Hepatic stellate cell (primary cell): ENCODE measurements around the gene AKAP8.
A peak's percentile ranks its signal among the peaks of the same experiment; 100 is the strongest.

Experiments used
- DNase-seq: peaks from one replicate; pipeline ENCODE4 v3.0.0; 2011; ENCODE audit warnings: low spot score

AKAP8 gene

GRCh38 chr19:15331419-15332310 is 47.9 kb downstream of the AKAP8 start:
- DNase-seq, result peak; percentile 62

- DNase-seq, result peak; percentile 82
Measured at GRCh38 chr19:15330801-15331418, 48.7 kb downstream of the AKAP8 start.

- DNase-seq, result no peak
Measured at GRCh38 chr19:15328312-15328711, 51.3 kb downstream of the AKAP8 start.

- no peak for DNase-seq
Measured at GRCh38 chr19:15324791-15325519, 54.6 kb downstream of the AKAP8 start.

- DNase-seq, result no peak
Measured at GRCh38 chr19:15323496-15324235, 55.9 kb downstream of the AKAP8 start.

- no peak for DNase-seq
Measured at GRCh38 chr19:15321739-15322138, 57.8 kb downstream of the AKAP8 start.

GRCh38 chr19:15320116-15320515 is 59.5 kb downstream of the AKAP8 start:
- DNase-seq, result no peak

GRCh38 chr19:15318241-15318691 is 61.3 kb downstream of the AKAP8 start:
- DNase-seq, result no peak

- peak; percentile 63 for DNase-seq
Measured at GRCh38 chr19:15317392-15318071, 62.1 kb downstream of the AKAP8 start.

- peak; percentile 74 for DNase-seq
Measured at GRCh38 chr19:15316498-15316897, 63.1 kb downstream of the AKAP8 start.

- DNase-seq, result no peak
Measured at GRCh38 chr19:15315101-15315500, 64.5 kb downstream of the AKAP8 start.

- DNase-seq, result no peak
Measured at GRCh38 chr19:15313649-15314279, 65.8 kb downstream of the AKAP8 start.

GRCh38 chr19:15307169-15307568 is 72.4 kb downstream of the AKAP8 start:
- no peak for DNase-seq

GRCh38 chr19:15305582-15306334 is 73.8 kb downstream of the AKAP8 start:
- DNase-seq, result no peak

GRCh38 chr19:15304140-15304705 is 75.4 kb downstream of the AKAP8 start:
- DNase-seq, result no peak
